Measurements from ENCODE around the gene STYX.

STYX gene

DNA sequence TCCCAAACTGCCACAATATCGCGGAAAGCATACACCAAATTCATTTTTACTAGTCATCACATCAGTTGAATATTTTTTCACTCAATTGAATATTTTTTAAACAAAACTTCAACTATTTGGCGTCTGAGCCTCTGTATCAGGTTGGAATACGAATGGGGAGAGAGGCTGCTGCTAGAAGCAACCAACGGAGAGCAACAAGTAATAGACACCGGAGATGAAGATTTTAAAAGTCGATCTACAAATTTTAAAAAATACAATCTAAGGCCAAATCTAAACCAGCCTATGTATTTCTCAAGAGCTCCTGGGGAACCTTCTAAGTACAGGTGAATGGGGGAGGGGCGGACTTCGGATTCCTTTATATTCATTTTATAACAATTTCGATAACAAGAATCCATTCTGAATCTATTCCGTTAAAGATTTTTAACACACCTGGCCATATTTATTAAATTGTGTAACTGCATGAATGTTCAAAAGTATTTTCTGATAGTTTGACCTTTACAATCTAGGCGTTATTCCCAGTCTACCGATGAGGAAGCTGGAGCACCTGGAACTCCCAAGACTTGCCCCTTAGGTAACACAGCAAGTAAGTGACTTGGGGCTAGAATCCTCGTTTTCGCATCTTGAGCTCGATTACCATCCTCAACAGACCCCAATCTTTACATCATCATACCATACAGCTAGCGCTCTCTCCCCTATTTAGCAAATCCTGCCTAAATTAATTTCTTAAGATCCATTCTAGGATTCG lies 60.2 kb downstream of the STYX start:
- peak; percentile 36 for DNase-seq (ENCODE audit: low read depth)

DNA sequence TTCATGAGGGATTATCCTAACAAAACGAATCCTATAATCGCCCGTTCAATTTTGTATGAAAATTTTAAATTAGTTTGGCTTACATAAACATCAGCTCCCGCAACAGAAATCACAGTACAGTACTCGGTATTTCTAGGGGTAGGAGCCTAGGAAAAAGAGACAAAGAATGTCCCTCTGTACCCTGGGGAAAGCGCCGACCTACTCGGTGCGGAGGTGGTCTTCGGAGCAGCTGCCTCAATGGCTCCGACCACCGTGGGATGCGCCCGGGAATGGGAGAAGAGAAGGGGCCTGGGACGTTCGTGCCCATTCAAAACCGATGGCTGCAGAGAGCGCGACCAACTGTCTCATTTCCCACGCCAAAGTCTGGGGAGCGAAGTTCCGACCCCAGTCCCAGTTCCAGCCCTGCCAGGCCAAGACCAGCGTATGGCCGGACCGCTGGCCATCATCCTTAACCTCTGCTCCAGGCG lies 60.8 kb downstream of the STYX start:
- no peak for DNase-seq (ENCODE audit: low read depth)

GRCh38 chr14:52791223-52792096 lies 61.5 kb downstream of the STYX start, which contains the start of gene GNPNAT1:
Gene GNPNAT1, minus strand, starts transcription at chr14:52791607. Its CDS starts 6,957 bp downstream, at chr14:52784650.
- DNase-seq (ENCODE audit: low read depth): peak; percentile 95

GRCh38 chr14:52792097-52792415 lies 62.1 kb downstream of the STYX start:
- DNase-seq (ENCODE audit: low read depth): no peak

GRCh38 chr14:52793061-52793460 lies 63.1 kb downstream of the STYX start:
- no peak for DNase-seq (ENCODE audit: low read depth)

GRCh38 chr14:52797653-52798052 lies 67.7 kb downstream of the STYX start:
- DNase-seq (ENCODE audit: low read depth): no peak

GRCh38 chr14:52798826-52799225 lies 68.9 kb downstream of the STYX start:
- no peak for DNase-seq (ENCODE audit: low read depth)

GRCh38 chr14:52801014-52801712 lies 71.2 kb downstream of the STYX start:
- DNase-seq (ENCODE audit: low read depth): peak; percentile 94

GRCh38 chr14:52802597-52802996 lies 72.6 kb downstream of the STYX start:
- DNase-seq (ENCODE audit: low read depth): peak; percentile 95

DNA sequence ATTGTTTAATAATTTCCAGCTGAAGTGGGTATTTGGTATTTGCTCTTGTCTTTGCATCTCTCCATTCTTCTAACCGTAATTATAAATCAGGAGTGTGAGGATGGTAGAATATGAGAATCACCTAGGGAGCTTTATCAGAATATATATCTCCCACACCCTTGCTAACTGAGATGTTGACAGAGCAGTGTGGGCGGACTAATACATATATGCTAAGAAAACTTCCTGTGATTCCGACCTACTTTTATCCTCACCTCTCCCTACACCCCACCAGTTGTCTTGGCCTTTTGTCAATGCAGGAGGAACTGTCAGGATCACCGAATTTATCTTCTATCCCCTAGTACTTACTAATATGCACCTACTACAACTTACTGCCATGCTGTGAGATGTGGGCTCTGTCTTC lies 76.1 kb downstream of the STYX start:
- no peak for DNase-seq (ENCODE audit: low read depth)

DNA sequence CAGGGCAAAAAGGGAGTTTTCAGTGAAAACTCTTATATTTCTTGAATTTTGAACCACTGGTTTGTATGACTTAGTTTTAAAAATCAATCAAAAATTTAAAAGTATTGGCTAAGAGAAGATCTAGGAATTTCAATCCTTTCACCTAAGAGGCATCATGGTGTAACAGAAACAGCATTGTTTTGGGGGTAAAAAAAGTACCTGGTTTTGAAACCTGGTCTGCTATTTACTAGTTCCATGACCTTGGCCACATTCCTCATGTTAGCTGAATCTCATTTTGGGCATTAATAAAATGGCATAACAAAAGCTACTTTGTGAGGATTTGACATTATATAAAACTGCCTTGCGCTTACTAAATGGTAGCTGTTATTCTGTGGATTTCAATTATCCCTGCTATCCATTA lies 78.1 kb downstream of the STYX start:
- no peak for DNase-seq (ENCODE audit: low read depth)

- no peak for DNase-seq (ENCODE audit: low read depth)
Observed at GRCh38 chr14:52821805-52822250, 91.9 kb downstream of the STYX start.

GRCh38 chr14:52824462-52824861 lies 94.5 kb downstream of the STYX start:
- DNase-seq (ENCODE audit: low read depth): peak; percentile 43
